HS-5 (cell line): ENCODE results near the gene ACP5.
"Not testable (repeated sequence)": the region's sequence is repeated elsewhere in the genome, so short reads cannot be mapped to it uniquely, and the experiment has no call there.

Experiments
- DNase-seq: peaks from one replicate; pipeline ENCODE4 v3.0.0-alpha.2; 2012; ENCODE audit warnings: low read depth

The ACP5 gene

GRCh38 chr19:11578258-11579142, 1.1 kb upstream of the ACP5 start:
- no peak for DNase-seq

GRCh38 chr19:11576227-11576626, 1.2 kb downstream of the ACP5 start:
- DNase-seq: no peak

- no peak for DNase-seq
Observed at GRCh38 chr19:11574689-11575088, 2.8 kb downstream of the ACP5 start.

GRCh38 chr19:11573763-11574162, 3.7 kb downstream of the ACP5 start:
- DNase-seq: not testable (repeated sequence)

GRCh38 chr19:11573354-11573753, 4.1 kb downstream of the ACP5 start:
- DNase-seq: not testable (repeated sequence)

- DNase-seq: no peak
Observed at GRCh38 chr19:11570039-11570462, 7.4 kb downstream of the ACP5 start.

- DNase-seq: no peak
Observed at GRCh38 chr19:11566164-11566563, 11.3 kb downstream of the ACP5 start.

GRCh38 chr19:11565649-11565980, 11.8 kb downstream of the ACP5 start:
- DNase-seq: not testable (repeated sequence)

GRCh38 chr19:11564082-11564807, 13.2 kb downstream of the ACP5 start:
- DNase-seq: not testable (repeated sequence)

- no peak for DNase-seq
Observed at GRCh38 chr19:11563532-11563931, 13.9 kb downstream of the ACP5 start.

- DNase-seq: no peak
Observed at GRCh38 chr19:11560404-11561051, 16.9 kb downstream of the ACP5 start.

GRCh38 chr19:11558881-11559828, 18.3 kb downstream of the ACP5 start, which contains the start of gene ELOF1:
Gene ELOF1 (minus strand): TSS chr19:11559230. CDS start chr19:11554347, 4,883 bp downstream.
- DNase-seq: peak; percentile 97

GRCh38 chr19:11556634-11557420, 20.6 kb downstream of the ACP5 start:
- no peak for DNase-seq

GRCh38 chr19:11555246-11555645, 22.2 kb downstream of the ACP5 start:
- DNase-seq: no peak

- no peak for DNase-seq
Observed at GRCh38 chr19:11554160-11554559, 23.3 kb downstream of the ACP5 start.

GRCh38 chr19:11552666-11553372, 24.6 kb downstream of the ACP5 start:
- no peak for DNase-seq

- no peak for DNase-seq
Observed at GRCh38 chr19:11551603-11552235, 25.7 kb downstream of the ACP5 start.

GRCh38 chr19:11550265-11550664, 27.2 kb downstream of the ACP5 start:
- no peak for DNase-seq

- DNase-seq: no peak
Observed at GRCh38 chr19:11549386-11549953, 28.0 kb downstream of the ACP5 start.
